ENCODE results near the gene AGXT. TPM values are rescaled to one million over a fixed set of nuclear protein-coding genes. Genes with fewer than 3 reads are reported as not detected.

Gene AGXT
- polyA plus RNA-seq, 4 donors: 0.27 to 1.8 (median 0.71) TPM

DNA sequence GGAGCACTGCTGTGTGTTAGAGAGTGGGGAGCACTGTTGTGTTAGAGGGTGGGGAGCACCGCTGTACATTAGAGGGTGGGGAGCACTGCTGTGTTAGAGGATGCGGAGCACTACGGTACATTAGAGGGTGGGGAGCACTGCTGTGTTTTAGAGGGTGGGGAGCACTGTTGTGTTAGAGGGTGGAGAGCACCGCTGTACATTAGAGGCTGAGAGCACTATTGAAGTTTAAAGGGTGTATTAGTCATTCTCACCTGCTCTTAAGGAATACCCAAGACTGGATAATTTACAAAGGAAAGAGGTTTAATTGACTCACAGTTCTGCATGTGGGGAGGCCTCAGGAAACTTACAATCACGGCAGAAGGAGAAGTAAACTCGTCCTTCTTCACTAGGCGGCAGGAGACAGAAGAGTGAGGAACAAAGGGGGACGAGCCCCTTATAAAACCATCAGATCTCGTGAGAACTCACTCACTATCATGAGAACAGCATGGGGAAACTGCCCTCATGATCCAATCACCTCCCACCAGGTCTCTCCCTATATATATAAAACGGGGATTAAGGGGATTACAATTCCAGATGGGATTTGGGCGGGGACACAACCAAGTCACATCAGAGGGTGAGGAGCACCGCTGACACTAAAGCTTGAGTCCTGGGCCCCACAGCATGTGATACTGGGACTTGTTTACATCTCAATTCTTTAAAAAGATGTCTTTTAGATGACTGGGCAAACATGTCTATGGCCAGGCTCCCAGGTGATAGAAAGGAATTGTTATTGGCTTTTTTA is 19.5 kb upstream of the AGXT start:
- Histone ChIP-seq H3K4me1 (ENCODE audit: control insufficient read depth in 3 of 3, insufficient read depth in 2 of 3, low read depth in 1 of 3, low read length in 2 of 3) (peaks cover 0 to 6% (median 0%) of the 10 kb centered on the region in 3 donors), H3K27ac (ENCODE audit: low read depth in 1 of 3, low read length in 2 of 3) (no peak overlapping the region), H3K9me3 (ENCODE audit: control insufficient read depth in 2 of 2, insufficient read depth in 1 of 2, low read depth in 1 of 2, low read length in 1 of 2) (peaks cover 0 to 2% of the 10 kb centered on the region in 2 donors), H3K27me3 (ENCODE audit: control insufficient read depth in 3 of 3, insufficient read depth in 3 of 3, low read length in 3 of 3) (peaks cover 0 to 4% (median 0%) of the 10 kb centered on the region in 3 donors), H3K4me3 (ENCODE audit: low read depth in 1 of 3, low read length in 3 of 3) (no peak overlapping the region), H3K36me3 (ENCODE audit: control insufficient read depth in 3 of 3, insufficient read depth in 2 of 3, low read depth in 1 of 3, low read length in 3 of 3) (no peaks in the 10 kb centered on the region)
- WGBS, 3 donors: 75 to 78% (median 75%) methylated on average over 12 of the region's 12 CpGs
- FAIRE-seq: no peak
- no peak for DNase-seq

DNA sequence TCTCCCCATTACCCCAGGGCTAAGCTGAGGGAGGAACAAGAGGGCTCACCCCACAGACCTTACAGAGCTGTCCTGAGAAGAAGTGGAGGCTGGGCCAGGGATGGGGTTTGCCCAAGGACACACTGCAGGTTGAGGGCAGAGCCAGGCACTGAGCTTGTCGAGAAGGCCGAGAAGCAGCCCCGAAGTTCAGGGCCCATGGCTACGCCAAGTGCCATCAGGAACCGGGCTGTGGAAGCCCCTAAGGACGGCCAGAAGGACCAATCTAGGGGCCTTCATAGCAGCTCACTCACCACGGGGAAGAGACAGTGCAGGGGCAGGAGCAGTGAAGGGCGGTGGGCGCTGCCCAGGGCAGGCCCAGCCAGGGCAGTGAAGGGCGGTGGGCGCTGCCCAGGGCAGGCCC is 18.6 kb upstream of the AGXT start:
- no peaks in the 10 kb centered on the region for H3K36me3 ChIP-seq (ENCODE audit: control insufficient read depth in 3 of 3, insufficient read depth in 2 of 3, low read depth in 1 of 3, low read length in 3 of 3)
- H3K4me1 ChIP-seq (ENCODE audit: control insufficient read depth in 3 of 3, insufficient read depth in 2 of 3, low read depth in 1 of 3, low read length in 2 of 3): peaks cover 0 to 6% (median 0%) of the 10 kb centered on the region in 3 donors
- peaks cover 0 to 10% of the 10 kb centered on the region in 2 donors for H3K9me3 ChIP-seq (ENCODE audit: control insufficient read depth in 2 of 2, insufficient read depth in 1 of 2, low read depth in 1 of 2, low read length in 1 of 2)
- DNase-seq (no peak), FAIRE-seq (no peak)
- H3K27ac ChIP-seq (ENCODE audit: low read depth in 1 of 3, low read length in 2 of 3): no peak overlapping the region
- WGBS, 3 donors: 85 to 89% (median 87%) methylated on average over 5 to 11 of the region's 11 CpGs
- no peaks in the 10 kb centered on the region for H3K27me3 ChIP-seq (ENCODE audit: control insufficient read depth in 3 of 3, insufficient read depth in 3 of 3, low read length in 3 of 3)
- no peak overlapping the region for H3K4me3 ChIP-seq (ENCODE audit: low read depth in 1 of 3, low read length in 3 of 3)

DNA sequence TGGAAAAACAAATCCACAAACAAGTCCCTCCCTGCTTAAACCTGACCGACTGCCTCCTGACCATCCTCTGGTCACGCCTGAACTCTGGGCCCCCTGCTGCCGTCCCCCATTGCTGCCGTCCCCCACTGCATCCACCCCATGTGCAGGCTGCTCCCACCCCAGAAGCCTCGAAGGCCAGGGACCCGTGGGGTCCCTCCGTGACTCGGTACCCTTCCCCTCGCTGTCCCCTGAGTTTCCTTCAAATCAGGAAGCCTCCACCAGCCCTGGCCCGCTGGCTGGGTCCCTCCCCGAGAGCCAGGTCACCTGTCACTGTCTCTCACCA is 17.9 kb upstream of the AGXT start:
- FAIRE-seq: no peak
- no peaks in the 10 kb centered on the region for H3K27me3 ChIP-seq (ENCODE audit: control insufficient read depth in 3 of 3, insufficient read depth in 3 of 3, low read length in 3 of 3)
- 60 to 62% (median 62%) methylated on average over 11 of the region's 11 CpGs for WGBS, 3 donors
- no peak overlapping the region for H3K27ac ChIP-seq (ENCODE audit: low read depth in 1 of 3, low read length in 2 of 3)
- H3K36me3 ChIP-seq (ENCODE audit: control insufficient read depth in 3 of 3, insufficient read depth in 2 of 3, low read depth in 1 of 3, low read length in 3 of 3): no peaks in the 10 kb centered on the region
- peaks cover 0 to 6% (median 0%) of the 10 kb centered on the region in 3 donors for H3K4me1 ChIP-seq (ENCODE audit: control insufficient read depth in 3 of 3, insufficient read depth in 2 of 3, low read depth in 1 of 3, low read length in 2 of 3)
- no peak overlapping the region for H3K4me3 ChIP-seq (ENCODE audit: low read depth in 1 of 3, low read length in 3 of 3)
- H3K9me3 ChIP-seq (ENCODE audit: control insufficient read depth in 2 of 2, insufficient read depth in 1 of 2, low read depth in 1 of 2, low read length in 1 of 2): peaks cover 0 to 13% of the 10 kb centered on the region in 2 donors
- DNase-seq: no peak

DNA sequence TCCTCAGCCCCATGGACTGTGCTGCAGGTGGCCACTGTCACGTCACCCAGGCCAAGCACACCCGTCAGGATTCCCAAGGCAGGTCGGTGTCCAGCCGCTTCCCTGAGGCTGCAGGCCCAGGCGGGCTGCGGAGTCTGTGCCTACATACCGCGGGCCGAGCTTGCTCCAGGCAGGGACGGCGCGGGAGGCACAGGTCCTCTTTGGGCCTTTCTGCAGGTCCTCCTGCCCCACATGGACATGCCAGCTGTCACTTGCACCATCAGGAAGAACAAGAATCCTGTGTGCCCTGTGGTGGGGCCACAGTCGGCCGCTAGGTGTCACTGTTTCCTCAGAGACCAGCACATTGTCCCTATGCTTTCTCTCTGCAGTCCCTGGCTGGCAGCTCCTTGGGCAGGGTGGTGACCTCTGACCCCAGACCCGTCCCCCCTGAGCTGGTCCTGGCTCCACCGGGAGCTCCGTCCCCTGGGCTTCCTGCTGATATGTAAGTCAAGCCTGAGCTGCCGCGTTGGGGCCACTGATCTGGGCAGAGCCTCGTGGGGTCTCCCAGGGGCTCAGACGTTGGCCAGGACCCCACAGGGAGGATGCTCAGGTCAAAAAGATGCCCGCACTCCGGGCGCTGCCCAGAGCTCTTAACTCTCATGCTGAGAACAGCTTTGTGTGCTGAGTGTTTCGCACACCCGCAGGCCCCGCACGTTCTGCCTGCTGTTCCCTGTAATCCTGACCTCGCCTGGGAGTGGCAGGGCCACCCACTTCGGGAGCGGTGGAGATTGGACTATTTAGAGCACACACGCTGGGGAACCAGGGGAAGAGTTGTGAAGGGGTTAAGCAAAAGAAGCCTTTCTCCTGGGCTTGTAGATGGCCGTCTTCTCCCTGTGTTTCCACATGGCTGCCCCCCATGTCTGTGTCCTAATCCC is 17.3 kb upstream of the AGXT start:
- H3K4me1 ChIP-seq (ENCODE audit: control insufficient read depth in 3 of 3, insufficient read depth in 2 of 3, low read depth in 1 of 3, low read length in 2 of 3): peaks cover 0 to 6% (median 0%) of the 10 kb centered on the region in 3 donors
- H3K9me3 ChIP-seq (ENCODE audit: control insufficient read depth in 2 of 2, insufficient read depth in 1 of 2, low read depth in 1 of 2, low read length in 1 of 2): peaks cover 0 to 13% of the 10 kb centered on the region in 2 donors
- no peaks in the 10 kb centered on the region for H3K36me3 ChIP-seq (ENCODE audit: control insufficient read depth in 3 of 3, insufficient read depth in 2 of 3, low read depth in 1 of 3, low read length in 3 of 3)
- no peak for FAIRE-seq
- H3K27ac ChIP-seq (ENCODE audit: low read depth in 1 of 3, low read length in 2 of 3): no peak overlapping the region
- DNase-seq: peak; percentile 78 to 88
- 19 to 37% (median 32%) methylated on average over 33 of the region's 33 CpGs for WGBS, 3 donors
- no peaks in the 10 kb centered on the region for H3K27me3 ChIP-seq (ENCODE audit: control insufficient read depth in 3 of 3, insufficient read depth in 3 of 3, low read length in 3 of 3)
- H3K4me3 ChIP-seq (ENCODE audit: low read depth in 1 of 3, low read length in 3 of 3): no peak overlapping the region

DNA sequence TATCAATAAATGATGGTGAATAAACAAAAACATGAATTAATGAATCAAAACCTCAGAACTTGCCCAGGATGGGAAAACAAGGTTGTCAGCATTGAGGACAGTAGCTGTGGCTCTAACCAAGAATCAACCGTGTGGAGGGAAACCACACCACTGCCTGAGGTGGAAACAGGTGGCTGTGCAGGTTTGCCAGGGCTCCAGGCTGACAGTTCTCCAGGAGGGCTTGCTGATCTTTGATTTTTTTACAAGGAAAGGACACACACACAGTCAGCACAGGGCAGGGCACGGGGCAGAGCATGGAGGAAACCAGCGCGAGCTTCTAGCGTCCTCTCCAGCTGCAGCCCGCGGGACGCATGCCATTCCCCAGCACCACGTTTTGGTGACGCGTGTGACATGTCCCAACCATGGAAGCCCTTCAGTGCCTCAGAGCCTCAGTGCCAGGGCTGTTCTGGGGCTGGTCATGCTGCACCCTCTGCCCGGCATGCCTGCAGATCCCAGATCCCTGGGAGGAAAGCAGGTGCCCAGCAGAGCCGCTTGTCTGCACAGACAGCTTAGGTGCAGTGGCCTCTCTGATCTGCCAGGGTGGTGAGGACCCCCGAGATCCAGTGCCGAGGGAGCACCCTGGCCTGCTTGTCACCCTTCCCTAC is 15.8 kb upstream of the AGXT start:
- H3K27ac ChIP-seq (ENCODE audit: low read depth in 1 of 3, low read length in 2 of 3): no peak overlapping the region
- H3K9me3 ChIP-seq (ENCODE audit: control insufficient read depth in 2 of 2, insufficient read depth in 1 of 2, low read depth in 1 of 2, low read length in 1 of 2): peaks cover 0 to 13% of the 10 kb centered on the region in 2 donors
- no peaks in the 10 kb centered on the region for H3K36me3 ChIP-seq (ENCODE audit: control insufficient read depth in 3 of 3, insufficient read depth in 2 of 3, low read depth in 1 of 3, low read length in 3 of 3)
- DNase-seq: no peak
- 77 to 86% (median 82%) methylated on average over 15 of the region's 15 CpGs for WGBS, 3 donors
- no peak for FAIRE-seq
- H3K4me3 ChIP-seq (ENCODE audit: low read depth in 1 of 3, low read length in 3 of 3): no peak overlapping the region
- no peaks in the 10 kb centered on the region for H3K27me3 ChIP-seq (ENCODE audit: control insufficient read depth in 3 of 3, insufficient read depth in 3 of 3, low read length in 3 of 3)
- peaks cover 0 to 17% (median 2%) of the 10 kb centered on the region in 3 donors for H3K4me1 ChIP-seq (ENCODE audit: control insufficient read depth in 3 of 3, insufficient read depth in 2 of 3, low read depth in 1 of 3, low read length in 2 of 3)

DNA sequence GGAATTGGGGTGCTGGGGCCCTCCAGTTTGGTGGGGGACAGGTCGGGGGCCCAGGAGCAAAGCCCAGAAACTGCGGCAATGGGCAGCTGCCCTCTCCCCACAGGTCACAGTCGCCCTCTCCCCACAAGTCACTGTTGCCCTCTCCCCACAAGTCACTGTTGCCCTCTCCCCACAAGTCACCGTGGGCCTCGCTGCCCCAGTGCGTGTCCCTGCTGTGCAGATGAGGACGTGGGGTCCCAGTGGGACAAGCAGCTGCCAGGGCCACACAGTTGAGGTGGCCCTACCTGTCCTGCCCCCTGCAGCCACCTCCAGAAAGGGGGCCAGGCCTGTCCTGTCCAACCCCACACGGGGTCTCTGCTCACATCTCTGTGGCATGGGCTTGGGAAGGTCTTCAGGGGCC is 13.0 kb upstream of the AGXT start:
- 92 to 96% (median 93%) methylated on average over 8 of the region's 8 CpGs for WGBS, 3 donors
- no peak for FAIRE-seq
- Histone ChIP-seq H3K27me3 (ENCODE audit: control insufficient read depth in 3 of 3, insufficient read depth in 3 of 3, low read length in 3 of 3) (no peaks in the 10 kb centered on the region), H3K9me3 (ENCODE audit: control insufficient read depth in 2 of 2, insufficient read depth in 1 of 2, low read depth in 1 of 2, low read length in 1 of 2) (peaks cover 0 to 13% of the 10 kb centered on the region in 2 donors), H3K4me1 (ENCODE audit: control insufficient read depth in 3 of 3, insufficient read depth in 2 of 3, low read depth in 1 of 3, low read length in 2 of 3) (peaks cover 0 to 19% (median 4%) of the 10 kb centered on the region in 3 donors), H3K36me3 (ENCODE audit: control insufficient read depth in 3 of 3, insufficient read depth in 2 of 3, low read depth in 1 of 3, low read length in 3 of 3) (no peaks in the 10 kb centered on the region), H3K27ac (ENCODE audit: low read depth in 1 of 3, low read length in 2 of 3) (no peak overlapping the region), H3K4me3 (ENCODE audit: low read depth in 1 of 3, low read length in 3 of 3) (no peak overlapping the region)
- no peak for DNase-seq

DNA sequence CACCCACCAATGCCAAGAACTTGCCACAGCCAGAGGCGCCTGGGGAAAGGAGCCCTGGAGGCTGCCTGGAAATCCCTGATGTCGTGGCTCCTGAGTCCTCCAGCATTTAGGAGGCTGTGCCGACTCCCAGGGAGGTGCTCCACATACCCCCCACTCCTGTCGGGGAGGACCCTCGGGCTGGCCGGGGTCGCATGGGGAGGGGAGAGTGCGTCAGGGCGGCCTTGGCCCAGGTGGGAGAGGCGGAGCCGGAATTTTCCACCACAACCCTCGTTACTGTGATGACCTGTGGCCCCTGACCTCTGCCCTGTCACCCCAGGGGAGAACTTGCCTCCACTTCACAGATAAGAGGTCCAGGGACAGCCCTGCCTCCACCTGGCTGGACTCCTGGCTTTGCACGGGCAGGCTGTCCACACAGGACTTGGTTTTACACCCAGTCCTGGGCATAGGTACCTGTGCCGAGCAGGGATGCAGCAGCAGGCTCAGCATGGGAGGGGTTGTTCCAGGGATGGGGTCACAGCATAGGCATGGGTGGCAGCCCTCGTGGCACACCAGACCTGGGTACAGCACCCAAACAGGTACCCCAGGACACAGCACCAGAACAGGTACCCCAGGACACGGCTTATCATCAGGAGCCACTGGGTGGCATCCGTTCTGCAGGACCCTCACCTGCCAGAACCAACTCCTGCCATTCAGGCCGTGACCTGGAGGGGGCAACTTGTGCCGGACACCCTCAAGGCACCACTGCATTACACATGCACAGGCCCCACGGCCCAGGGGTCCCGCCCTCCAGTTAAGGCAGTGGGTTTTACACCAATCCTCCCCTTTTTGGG is 12.3 kb upstream of the AGXT start:
- H3K4me1 ChIP-seq (ENCODE audit: control insufficient read depth in 3 of 3, insufficient read depth in 2 of 3, low read depth in 1 of 3, low read length in 2 of 3): peaks cover 0 to 18% (median 4%) of the 10 kb centered on the region in 3 donors
- WGBS, 3 donors: 68 to 79% (median 74%) methylated on average over 21 of the region's 21 CpGs
- DNase-seq (peak in 1 of 2 donors; percentile 37), FAIRE-seq (no peak)
- peaks cover 0 to 13% of the 10 kb centered on the region in 2 donors for H3K9me3 ChIP-seq (ENCODE audit: control insufficient read depth in 2 of 2, insufficient read depth in 1 of 2, low read depth in 1 of 2, low read length in 1 of 2)
- peak overlapping the region in 1 of 3 donors; percentile 72 for H3K27ac ChIP-seq (ENCODE audit: low read depth in 1 of 3, low read length in 2 of 3)
- H3K36me3 ChIP-seq (ENCODE audit: control insufficient read depth in 3 of 3, insufficient read depth in 2 of 3, low read depth in 1 of 3, low read length in 3 of 3): no peaks in the 10 kb centered on the region
- H3K4me3 ChIP-seq (ENCODE audit: low read depth in 1 of 3, low read length in 3 of 3): no peak overlapping the region
- no peaks in the 10 kb centered on the region for H3K27me3 ChIP-seq (ENCODE audit: control insufficient read depth in 3 of 3, insufficient read depth in 3 of 3, low read length in 3 of 3)
